Activated CD4-positive, CD25-positive, alpha-beta regulatory T cell treated with anti-CD3 and anti-CD28 coated beads, Interleukin-2, amount 50 U/mL, for 16 hours (primary cell): ENCODE data around the gene BHLHE40.
"Not testable (repeated sequence)": the region's sequence is repeated elsewhere in the genome, so short reads cannot be mapped to it uniquely, and the experiment has no call there.

Experiments used
- DNase-seq: peaks from one replicate; pipeline ENCODE4 v3.0.0-alpha.2; 2020; ENCODE audit warnings: low read depth, low spot score

The BHLHE40 gene

DNA sequence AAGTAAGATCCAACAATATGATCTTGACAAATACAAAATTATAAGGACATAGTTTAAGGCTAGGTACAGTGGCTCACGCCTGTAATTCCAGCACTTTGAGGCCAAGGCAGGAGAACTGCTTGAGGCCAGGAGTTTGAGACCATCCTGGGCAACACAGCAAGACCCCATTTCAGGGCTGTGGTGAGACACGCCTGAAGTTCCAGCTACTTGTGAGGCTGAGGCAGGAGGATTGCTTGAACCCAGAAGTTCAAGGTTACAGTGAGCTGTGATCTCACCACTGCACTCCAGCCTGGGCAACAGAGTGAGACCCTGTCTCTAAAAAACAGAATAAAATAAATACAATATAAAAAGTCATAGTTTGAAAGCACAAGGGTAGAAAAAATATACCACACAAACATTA, 17.4 kb upstream of the BHLHE40 start:
- not testable (repeated sequence) for DNase-seq

DNA sequence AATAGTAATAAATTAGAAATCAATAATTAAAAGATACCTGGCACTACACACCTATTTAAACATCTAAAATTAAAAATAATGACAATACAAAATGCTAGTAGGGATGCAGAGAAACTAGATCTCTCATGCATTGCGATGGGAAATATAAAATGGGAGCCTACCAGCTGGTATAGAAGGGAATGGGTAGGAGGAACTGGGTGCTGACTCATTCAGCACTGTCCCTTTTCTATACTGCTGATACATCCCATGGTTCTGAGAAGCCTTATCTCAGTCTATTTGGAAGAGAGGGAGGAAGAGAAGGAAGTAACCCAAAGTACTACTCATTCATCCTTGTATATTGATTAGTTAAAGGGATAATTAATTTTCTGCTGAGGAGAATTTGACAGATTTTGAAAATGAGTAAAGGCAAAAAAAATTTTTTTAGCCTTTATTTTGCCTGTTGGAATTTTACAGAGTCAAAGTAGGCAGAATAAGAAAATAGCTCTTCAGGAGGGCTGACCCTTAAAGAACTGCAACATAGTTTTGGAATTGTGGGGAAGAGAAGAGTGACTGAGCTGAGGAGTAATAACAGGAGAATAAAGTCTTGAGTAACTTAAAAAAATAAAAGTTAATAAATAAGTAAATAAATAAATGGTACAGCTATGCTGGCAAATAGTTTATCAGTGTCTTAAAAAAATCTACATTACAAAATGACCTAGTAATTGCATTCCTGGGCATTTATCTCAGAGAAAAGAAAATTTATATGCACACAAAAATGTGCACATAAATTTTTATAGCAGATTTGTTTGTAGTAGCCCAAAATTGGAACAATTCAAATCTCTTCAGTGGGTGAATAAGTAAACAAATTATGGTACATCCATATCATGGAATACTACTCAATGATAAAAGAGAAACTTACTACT, 15.3 kb upstream of the BHLHE40 start:
- no peak for DNase-seq

DNA sequence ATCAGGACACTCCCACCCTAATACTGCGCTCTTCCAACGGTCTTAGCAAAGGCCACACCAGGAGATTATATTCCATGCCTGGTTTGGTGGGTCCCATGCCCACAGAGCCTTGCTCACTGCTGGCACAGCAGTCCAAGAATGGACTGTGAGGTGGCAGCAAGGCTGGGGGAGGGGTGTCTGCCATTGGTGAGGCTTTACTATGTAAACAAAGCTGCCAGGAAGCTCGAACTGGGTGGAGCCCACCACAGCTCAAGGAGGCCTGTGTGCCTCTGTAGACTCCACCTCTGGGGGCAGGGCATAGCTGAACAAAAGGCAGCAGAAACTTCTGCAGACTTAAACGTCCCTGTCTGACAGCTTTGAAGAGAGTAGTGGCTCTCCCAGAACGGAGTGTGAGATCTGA, 13.2 kb upstream of the BHLHE40 start:
- not testable (repeated sequence) for DNase-seq

DNA sequence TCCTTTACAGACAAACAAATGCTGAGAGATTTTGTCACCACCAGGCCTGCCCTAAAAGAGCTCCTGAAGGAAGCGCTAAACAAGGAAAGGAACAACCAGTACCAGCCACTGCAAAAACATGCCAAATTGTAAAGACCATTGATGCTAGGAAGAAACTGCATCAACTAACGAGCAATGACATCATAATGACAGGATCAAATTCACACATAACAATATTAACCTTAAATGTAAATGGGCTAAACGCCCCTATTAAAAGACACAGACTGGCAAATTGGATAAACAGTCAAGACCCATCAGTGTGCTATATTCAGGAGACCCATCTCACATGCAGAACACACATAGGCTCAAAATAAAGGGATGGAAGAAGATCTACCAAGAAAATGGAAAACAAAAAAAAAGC, 11.6 kb upstream of the BHLHE40 start:
- DNase-seq: not testable (repeated sequence)

DNA sequence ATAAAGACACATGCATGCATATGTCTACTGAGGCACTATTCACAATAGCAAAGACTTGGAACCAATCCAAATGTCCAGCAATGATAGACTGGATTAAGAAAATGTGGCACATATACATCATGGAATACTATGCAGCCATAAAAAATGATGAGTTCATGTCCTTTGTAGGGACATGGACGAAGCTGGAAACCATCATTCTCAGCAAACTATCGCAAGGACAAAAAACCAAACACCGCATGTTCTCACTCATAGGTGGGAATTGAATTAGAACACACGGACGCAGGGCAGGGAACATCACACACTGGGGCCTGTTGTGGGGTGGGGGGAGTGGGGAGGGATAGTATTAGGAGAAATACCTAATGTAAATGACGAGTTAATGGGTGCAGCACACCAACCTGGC, 7.8 kb upstream of the BHLHE40 start:
- DNase-seq: not testable (repeated sequence)

DNA sequence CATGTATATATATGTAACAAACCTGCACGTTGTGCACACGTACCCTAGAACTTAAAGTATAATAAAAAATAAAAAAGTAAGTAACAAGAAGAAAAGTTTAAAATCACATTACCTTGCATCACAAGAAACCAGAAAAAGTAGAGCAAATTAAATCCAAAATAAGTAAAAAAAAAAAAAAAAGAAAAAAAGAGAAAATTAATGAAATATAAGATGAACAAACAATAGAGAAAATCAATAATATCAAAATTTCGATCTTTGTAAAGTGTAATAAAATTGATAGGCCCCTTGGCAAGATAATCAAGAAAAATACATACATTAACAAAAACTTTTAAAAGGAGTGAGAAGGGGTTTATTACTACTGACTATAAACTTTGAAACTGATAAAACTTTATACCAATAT, 7.4 kb upstream of the BHLHE40 start:
- DNase-seq: no peak

DNA sequence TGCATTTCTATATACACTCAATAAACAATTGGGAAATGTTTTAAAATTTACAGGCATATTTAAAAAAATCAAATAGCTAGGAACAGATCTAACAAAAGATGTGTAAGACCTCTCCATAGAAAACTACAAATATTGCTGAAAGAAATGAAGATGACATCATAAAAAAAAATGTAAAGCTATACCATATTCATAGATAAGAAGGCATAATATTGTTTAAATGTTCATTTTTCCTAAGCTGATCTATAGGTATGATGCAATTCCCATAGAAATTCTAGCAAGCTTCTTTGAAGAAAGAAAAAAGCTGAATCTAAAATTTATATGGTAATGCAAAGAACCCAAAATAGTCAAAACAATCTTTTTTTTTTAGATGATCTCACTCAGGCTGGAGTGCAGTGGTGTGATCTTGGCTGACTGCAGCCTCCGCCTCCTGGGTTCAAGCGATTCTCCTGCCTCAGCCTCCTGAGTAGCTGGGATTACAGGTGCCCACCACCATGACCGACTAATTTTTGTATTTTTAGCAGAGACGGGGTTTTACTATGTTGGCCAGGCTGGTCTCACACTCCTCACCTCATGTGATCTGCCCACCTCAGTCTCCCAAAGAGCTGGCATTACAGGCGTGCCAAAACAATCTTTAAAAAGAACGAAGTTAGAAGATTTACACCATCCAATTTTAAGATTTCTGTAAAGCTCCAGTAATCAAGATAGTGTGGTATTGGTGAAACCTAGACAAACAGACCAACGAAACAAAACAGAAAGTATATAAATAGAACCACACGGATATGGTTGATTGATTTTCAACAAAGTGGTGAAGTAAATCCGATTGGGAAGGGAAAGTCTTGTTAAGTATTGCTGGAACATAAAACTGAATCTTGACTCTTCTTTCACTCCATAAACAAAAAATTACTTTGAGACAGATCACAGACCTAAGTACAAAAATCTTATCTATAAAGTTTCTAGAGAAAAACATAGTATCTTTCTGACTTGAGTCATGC, 6.3 kb upstream of the BHLHE40 start:
- no peak for DNase-seq

DNA sequence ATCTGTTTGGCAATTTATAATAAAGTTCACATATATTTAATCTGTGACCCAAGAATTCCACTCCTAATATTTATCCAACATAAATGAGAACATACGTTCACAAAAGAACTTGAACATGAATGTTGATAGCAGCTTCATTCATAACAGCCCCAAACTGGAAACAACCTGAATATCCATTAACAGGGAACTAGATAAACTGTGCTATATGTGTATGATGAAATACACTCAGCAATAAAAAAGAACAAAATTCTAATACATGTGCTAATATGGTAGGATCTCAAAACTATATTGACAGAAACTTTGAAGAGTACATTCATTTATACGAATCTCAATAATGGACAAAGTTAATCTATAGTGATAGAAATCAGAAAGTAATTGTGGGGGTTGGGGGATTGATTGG, 5.1 kb upstream of the BHLHE40 start:
- DNase-seq: no peak

DNA sequence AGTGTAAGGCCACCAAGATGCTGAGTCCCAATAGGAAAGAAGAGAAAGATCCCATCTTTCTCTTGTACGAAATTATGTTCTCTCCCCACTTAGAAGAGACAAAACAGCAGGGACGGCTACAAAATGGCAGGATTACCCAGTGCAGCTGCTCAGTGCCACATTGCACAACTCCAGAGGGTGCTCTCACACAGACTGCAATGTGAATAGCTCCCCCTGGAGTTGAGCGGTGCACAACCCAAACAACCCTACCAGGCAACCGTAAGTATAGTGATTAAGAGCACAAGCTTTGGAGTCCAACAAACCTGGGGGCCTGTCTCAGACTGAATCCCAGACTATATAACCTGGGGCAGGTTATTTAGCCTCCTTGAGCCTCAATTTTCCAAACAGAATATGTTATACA, 3.1 kb upstream of the BHLHE40 start:
- DNase-seq: no peak

DNA sequence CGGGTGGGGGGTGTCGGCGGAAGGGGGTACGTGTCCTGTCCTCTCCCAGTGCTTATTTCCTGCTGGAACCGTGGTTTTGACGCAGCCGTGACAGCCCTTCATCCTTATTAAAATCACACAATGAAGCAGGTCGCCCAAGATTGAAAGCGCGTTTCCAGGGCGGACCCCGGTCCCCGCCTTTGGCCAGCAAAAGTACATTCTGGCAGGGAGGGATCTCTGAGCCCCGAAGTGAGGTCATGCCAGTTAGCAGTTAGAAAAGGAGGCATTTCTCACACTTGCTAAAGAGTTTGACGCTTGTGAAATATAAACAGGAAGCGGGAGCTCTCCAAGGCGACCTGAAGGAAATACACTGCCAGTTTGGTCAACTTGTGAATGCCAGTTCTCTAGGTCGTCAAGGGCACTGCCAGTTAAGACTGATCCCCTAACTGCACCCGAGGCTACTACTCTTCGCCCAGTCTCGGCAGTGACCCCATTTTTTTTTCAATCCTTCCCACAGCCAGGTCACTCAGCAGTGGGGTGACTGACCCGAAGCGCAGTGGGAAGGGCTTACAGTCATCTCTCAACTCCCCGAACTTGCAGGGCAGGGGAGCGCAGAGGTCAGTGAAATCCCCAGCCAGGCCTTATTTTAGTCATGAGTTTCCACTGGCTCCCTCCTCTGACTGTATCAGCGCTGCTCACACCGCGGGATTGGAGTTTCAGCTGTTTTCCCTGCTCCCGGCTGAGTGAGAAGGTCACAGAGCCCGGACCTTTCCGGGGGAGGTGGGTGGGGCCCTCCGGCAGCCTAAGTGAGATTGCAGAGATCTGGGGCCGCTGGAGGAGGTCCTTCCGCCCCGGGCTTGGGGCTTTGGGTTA, 2.0 kb upstream of the BHLHE40 start:
- no peak for DNase-seq

DNA sequence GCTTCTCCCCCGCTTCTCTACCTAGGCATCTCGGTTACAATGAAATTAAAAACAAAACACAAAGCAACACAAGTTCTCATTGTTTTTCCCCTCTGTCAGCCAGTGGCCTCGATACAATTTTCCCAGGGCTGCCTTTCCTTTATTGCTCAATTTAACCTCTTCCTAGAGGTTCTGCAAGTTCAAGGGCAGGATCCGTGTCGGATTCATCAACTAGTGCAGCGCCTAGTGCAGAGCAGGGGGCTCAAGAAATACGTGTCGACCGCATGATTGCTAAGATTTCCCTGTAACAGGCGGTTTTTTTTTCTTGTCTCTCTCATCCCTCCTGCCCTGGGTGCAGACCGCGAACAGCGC, 1.4 kb upstream of the BHLHE40 start:
- DNase-seq: no peak

DNA sequence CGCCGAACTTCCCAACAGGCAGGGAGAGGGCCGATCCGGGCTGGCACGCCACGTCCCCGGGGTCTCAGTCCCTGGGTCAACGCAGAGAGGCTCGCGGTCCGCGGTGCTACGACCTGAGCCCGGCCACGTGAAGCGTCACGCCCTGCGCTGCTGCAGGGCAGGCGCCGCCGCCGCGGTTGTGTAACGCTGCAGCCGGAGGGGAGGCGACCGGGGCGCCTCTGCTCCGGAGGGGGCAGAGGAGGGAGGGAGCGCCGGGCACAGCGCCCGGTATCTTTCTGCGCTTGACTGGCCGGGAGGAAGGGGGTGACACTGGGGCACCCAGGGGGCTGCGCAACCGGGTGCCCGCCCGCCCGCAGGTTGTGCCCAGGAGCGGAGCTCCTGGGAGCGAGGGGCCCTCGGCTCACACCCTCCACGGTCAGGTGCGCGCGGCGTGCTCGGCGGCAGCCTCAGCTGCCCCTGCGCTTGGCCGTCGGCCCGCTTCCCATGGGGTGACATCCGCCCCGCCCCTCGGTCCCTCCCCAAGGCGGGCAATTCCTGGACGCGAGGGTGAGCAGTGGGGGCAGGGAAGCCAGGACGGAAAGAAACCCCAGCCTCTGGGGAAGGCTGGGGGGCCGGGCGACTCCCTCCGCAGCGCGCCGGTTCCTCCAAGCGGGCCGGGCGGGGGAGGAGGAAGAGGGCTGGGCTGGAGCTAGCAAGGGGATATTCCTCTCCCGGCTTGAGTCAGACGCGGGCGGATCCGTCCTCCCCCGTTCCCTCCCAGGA, 852 bp upstream of the BHLHE40 start:
- no peak for DNase-seq

DNA sequence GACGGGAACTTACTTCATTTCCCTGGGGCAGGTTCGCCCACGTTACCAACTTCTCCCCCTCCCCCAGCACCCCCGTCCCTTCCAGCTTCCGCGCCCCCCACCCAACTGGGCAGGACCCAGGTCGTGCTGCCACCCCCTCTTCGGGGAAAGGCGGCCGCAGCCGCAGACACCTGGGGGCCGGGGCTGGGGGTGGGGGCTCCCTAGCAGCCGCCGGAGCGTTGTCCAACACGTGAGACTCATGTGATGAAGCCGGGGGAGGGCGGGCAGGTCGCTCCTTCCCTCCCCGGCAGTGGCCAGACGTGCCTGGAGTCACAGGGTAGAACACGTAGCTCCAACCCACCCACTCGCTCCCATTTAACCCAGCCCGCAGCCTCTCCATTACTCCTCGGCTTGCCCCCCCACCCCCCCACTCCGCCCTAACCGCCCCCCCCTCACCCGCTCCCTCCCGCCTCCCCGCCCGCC, 240 bp upstream of the BHLHE40 start:
- peak; percentile 47 for DNase-seq

DNA sequence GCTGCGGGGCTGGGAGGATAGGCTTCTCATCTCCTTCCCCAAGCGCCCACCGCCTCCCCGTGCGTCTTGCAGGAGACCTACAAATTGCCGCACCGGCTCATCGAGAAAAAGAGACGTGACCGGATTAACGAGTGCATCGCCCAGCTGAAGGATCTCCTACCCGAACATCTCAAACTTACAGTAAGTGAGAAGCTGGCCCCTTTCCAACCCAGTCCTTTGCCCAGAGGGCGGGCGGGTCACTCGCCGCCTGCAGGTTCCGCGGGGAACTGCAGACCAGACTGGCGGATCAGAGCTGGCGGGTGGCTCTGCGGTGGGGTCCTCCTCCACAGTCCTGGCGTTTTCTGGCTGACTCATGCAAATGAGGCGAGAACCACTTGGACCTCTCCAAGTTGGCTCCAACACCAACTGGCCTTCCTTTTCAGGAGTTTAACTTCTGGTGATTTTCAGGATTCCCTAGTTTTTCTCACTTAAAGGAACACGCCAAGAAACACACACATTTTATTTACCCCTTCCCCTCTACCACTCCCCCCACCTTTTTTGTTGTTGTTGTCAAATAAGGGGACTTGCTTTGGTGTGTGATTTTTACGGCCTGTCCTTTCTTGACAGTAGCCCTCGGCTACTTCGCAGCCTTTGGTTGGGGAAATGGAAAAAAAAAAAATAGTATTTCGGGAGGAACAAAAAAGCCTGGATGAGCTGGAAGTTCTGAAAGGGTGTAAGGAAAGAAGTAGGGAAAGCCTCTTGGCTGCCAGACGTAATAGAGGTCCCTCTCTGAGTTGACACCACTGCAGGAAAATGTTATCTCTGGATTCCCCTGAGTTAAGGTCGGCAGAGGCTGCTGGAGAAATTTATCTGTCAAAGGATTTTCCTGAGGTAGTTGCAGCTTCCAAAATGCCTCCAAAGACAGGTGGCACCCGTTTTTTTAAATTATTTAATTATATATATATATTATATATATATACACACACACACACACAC, 1.3 kb downstream of the BHLHE40 start:
- DNase-seq: peak; percentile 68

DNA sequence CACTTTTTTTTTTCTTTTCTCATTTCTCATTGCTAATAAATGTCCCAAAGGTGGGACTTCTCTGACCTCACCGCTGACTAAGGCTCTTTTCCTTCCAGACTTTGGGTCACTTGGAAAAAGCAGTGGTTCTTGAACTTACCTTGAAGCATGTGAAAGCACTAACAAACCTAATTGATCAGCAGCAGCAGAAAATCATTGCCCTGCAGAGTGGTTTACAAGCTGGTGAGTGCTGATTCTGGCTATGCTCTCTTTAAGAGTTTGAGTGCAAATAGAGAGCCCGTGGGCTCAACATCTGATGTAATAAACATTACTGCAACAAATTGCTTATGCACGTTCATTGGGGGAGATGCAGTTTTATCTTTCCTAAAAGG, 2.0 kb downstream of the BHLHE40 start:
- DNase-seq: no peak

DNA sequence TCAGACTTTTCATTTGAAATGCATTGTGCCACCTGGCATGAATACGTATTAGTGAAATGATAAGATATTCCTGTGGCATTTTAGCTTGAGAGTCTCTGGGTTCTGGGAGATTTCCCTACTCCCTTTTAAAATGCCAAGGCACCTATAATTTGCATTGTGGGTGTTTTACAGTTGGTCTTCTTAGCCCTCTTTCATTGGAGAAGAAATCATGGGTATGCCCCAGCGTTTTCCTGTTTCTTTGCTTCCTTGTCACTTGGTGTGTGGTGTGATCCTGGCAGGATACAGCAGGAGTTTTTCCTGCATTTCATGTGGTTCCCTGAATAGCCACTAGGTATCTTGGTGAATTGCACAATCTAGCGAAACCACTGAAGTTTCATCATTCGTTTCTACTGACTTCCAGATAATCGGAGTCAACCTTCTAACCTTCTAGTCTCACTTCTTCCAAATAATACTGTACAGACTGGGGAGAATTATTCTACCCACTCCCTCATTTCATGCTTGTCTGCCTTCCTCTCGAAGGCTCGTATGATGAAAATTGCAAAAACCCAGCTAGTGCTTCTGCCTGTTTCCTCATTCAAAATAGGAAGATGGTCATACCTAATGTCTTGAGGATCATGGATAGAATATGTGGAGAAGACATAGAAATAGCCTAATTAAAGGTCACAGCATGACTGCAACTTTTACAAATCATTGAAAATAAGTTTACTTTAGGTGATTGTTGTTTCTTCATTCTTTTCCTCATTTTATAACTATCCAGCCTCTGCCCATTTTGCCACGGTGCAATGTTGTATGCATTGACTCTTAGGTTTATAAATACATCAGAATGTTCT, 2.6 kb downstream of the BHLHE40 start:
- no peak for DNase-seq

DNA sequence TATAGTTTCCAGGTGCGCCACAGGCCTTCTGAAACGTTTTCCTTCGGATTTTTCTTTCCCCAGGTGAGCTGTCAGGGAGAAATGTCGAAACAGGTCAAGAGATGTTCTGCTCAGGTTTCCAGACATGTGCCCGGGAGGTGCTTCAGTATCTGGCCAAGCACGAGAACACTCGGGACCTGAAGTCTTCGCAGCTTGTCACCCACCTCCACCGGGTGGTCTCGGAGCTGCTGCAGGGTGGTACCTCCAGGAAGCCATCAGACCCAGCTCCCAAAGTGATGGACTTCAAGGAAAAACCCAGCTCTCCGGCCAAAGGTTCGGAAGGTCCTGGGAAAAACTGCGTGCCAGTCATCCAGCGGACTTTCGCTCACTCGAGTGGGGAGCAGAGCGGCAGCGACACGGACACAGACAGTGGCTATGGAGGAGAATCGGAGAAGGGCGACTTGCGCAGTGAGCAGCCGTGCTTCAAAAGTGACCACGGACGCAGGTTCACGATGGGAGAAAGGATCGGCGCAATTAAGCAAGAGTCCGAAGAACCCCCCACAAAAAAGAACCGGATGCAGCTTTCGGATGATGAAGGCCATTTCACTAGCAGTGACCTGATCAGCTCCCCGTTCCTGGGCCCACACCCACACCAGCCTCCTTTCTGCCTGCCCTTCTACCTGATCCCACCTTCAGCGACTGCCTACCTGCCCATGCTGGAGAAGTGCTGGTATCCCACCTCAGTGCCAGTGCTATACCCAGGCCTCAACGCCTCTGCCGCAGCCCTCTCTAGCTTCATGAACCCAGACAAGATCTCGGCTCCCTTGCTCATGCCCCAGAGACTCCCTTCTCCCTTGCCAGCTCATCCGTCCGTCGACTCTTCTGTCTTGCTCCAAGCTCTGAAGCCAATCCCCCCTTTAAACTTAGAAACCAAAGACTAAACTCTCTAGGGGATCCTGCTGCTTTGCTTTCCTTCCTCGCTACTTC, 3.8 kb downstream of the BHLHE40 start:
- DNase-seq: no peak
